MM.1S (cell line): ENCODE data around the gene SLC2A13.

Source experiments
- DNase-seq: peaks from one replicate; pipeline ENCODE4 v3.0.0-alpha.2; 2015
- H2AFZ ChIP-seq: fragments of 300-600 bp; sonication (generic); 2 replicates; pipeline ENCODE4 v1.6.0; 2016; ENCODE audit warnings: antibody characterized with exemption, low read length
- H3F3A ChIP-seq: fragments of 300-600 bp; sonication (generic); 2 replicates; pipeline ENCODE4 v1.6.1; 2016; ENCODE audit warnings: mild to moderate bottlenecking, antibody characterized with exemption, low read length, moderate library complexity, mixed read lengths; ENCODE audit not compliant: insufficient read depth
- H3K27ac ChIP-seq: fragments of 300-600 bp; sonication (generic); 2 replicates; pipeline ENCODE4 v1.5.1; 2016; ENCODE audit warnings: mild to moderate bottlenecking, low read length
- H3K27me3 ChIP-seq: fragments of 300-600 bp; sonication (generic); replicated peaks from 2 replicates; pipeline ENCODE4 v1.6.0; 2016; ENCODE audit warnings: low read length; ENCODE audit not compliant: insufficient read depth
- H3K36me3 ChIP-seq: fragments of 300-600 bp; sonication (generic); replicated peaks from 2 replicates; pipeline ENCODE4 v1.6.1; 2016; ENCODE audit warnings: mild to moderate bottlenecking, low read length, mixed read lengths; ENCODE audit not compliant: insufficient read depth
- H3K4me1 ChIP-seq: fragments of 300-600 bp; sonication (generic); 2 replicates; pipeline ENCODE4 v1.6.1; 2016; ENCODE audit warnings: low read length, mixed read lengths
- H3K4me2 ChIP-seq: fragments of 300-600 bp; sonication (generic); 2 replicates; pipeline ENCODE4 v1.6.0; 2016; ENCODE audit warnings: low read depth, low read length
- H3K4me3 ChIP-seq: fragments of 300-600 bp; sonication (generic); 2 replicates; pipeline ENCODE4 v1.5.1; 2016; ENCODE audit warnings: low read length, mixed read lengths
- H3K79me2 ChIP-seq: fragments of 300-600 bp; sonication (generic); 2 replicates; pipeline ENCODE4 v1.6.1; 2016; ENCODE audit warnings: mixed run types, low read length, mixed read lengths
- H3K9ac ChIP-seq: fragments of 300-600 bp; sonication (generic); 2 replicates; pipeline ENCODE4 v1.6.1; 2016; ENCODE audit warnings: low read length, mixed read lengths
- H3K9me2 ChIP-seq: fragments of 300-600 bp; sonication (generic); replicated peaks from 2 replicates; pipeline ENCODE4 v1.6.1; 2016; ENCODE audit warnings: mild to moderate bottlenecking, low read length, mixed read lengths; ENCODE audit not compliant: insufficient read depth
- H3K9me3 ChIP-seq: fragments of 300-600 bp; sonication (generic); replicated peaks from 2 replicates; pipeline ENCODE4 v1.6.1; 2016; ENCODE audit warnings: mild to moderate bottlenecking, low read length, mixed read lengths; ENCODE audit not compliant: insufficient read depth
- H4K20me1 ChIP-seq: fragments of 300-600 bp; sonication (generic); 2 replicates; pipeline ENCODE4 v1.6.1; 2016; ENCODE audit warnings: mild to moderate bottlenecking, low read length, moderate library complexity, mixed read lengths; ENCODE audit not compliant: insufficient read depth
- EZH2 ChIP-seq: fragments of 300-600 bp; sonication (generic); optimal IDR thresholded peaks from 2 replicates; pipeline ENCODE3; 2017; ENCODE audit warnings: low read depth, mild to moderate bottlenecking, antibody characterized with exemption, low read length, mixed read lengths
- EZH2phosphoT487 ChIP-seq: fragments of 300-600 bp; sonication (generic); IDR thresholded peaks from 2 replicates; pipeline ENCODE4 v1.6.1; 2018; ENCODE audit warnings: antibody characterized with exemption, low read length
- TF ChIP-seq, protein P1 (sequence below): fragments of 300-600 bp; sonication (generic); IDR thresholded peaks from 2 replicates; pipeline ENCODE4 v1.5.1; 2016; ENCODE audit warnings: antibody characterized with exemption, low read length, mixed read lengths

The SLC2A13 gene

DNA sequence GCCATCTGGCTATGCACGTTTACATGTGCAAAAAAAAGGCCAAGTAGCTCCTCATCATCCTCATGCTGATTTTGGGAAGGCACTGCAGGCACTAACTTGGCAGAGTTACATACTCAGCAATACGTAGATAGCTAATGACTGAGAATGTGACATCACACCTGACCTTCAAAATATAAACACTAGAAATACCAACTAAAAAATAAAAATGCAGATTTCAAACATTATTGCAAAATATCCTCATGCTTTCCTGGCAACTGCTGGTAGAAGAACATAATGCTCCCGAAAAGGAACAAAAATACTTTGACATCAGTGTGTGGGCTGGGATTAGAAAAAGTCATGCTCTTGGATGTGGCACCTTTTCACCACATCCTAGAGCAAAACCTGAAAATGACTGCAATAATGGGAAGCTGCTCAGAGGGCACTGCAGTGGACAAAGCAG, 333.0 kb downstream of the SLC2A13 start:
- TF ChIP-seq EZH2phosphoT487 (no peak), EZH2 (no peak)
- TF ChIP-seq, protein P1, sequence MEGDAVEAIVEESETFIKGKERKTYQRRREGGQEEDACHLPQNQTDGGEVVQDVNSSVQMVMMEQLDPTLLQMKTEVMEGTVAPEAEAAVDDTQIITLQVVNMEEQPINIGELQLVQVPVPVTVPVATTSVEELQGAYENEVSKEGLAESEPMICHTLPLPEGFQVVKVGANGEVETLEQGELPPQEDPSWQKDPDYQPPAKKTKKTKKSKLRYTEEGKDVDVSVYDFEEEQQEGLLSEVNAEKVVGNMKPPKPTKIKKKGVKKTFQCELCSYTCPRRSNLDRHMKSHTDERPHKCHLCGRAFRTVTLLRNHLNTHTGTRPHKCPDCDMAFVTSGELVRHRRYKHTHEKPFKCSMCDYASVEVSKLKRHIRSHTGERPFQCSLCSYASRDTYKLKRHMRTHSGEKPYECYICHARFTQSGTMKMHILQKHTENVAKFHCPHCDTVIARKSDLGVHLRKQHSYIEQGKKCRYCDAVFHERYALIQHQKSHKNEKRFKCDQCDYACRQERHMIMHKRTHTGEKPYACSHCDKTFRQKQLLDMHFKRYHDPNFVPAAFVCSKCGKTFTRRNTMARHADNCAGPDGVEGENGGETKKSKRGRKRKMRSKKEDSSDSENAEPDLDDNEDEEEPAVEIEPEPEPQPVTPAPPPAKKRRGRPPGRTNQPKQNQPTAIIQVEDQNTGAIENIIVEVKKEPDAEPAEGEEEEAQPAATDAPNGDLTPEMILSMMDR: no peak
- no peak overlapping the region for H2AFZ ChIP-seq

DNA sequence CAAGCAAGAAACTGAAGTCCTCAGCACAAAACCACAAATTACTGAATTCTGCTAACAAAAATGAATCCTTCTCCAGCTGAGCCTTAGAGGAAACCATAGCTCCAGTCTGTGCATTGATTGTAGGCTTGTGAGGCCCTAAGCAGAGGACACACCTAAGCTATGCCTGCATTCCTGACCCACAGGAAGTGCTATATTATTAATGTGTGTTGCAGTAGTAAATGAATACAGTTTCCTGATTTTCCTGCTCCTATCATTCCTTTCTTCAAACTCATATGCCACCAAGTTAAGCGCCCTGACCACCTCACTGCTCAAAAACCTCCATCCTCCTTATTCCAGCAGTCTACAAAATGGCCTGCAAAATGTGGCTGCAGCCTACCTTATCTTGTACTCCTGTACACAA, 334.4 kb downstream of the SLC2A13 start:
- Histone ChIP-seq H3K27me3 (no peaks in the 10 kb centered on the region), H3K4me2 (no peak overlapping the region), H3K27ac (no peak overlapping the region), H4K20me1 (no peaks in the 10 kb centered on the region), H2AFZ (no peak overlapping the region), H3K79me2 (no peaks in the 10 kb centered on the region), H3K4me1 (no peaks in the 10 kb centered on the region), H3K9me2 (no peaks in the 10 kb centered on the region), H3K4me3 (no peak overlapping the region), H3K36me3 (no peaks in the 10 kb centered on the region), H3K9ac (no peak overlapping the region), H3K9me3 (no peaks in the 10 kb centered on the region), H3F3A (no peaks in the 10 kb centered on the region)
- TF ChIP-seq EZH2phosphoT487: no peak
- TF ChIP-seq EZH2: no peak
- TF ChIP-seq, protein P1: no peak
- DNase-seq: no peak

More for the DNA sequence above, 333.0 kb downstream of the SLC2A13 start:
- Histone ChIP-seq H3K4me2 (no peak overlapping the region), H3K36me3 (no peaks in the 10 kb centered on the region), H3K27me3 (no peaks in the 10 kb centered on the region), H3F3A (no peaks in the 10 kb centered on the region), H3K27ac (no peak overlapping the region), H3K9me2 (no peaks in the 10 kb centered on the region), H3K4me3 (no peak overlapping the region), H3K9ac (no peak overlapping the region), H3K79me2 (no peaks in the 10 kb centered on the region), H3K4me1 (no peaks in the 10 kb centered on the region), H4K20me1 (no peaks in the 10 kb centered on the region), H3K9me3 (no peaks in the 10 kb centered on the region)
- no peak for DNase-seq

DNA sequence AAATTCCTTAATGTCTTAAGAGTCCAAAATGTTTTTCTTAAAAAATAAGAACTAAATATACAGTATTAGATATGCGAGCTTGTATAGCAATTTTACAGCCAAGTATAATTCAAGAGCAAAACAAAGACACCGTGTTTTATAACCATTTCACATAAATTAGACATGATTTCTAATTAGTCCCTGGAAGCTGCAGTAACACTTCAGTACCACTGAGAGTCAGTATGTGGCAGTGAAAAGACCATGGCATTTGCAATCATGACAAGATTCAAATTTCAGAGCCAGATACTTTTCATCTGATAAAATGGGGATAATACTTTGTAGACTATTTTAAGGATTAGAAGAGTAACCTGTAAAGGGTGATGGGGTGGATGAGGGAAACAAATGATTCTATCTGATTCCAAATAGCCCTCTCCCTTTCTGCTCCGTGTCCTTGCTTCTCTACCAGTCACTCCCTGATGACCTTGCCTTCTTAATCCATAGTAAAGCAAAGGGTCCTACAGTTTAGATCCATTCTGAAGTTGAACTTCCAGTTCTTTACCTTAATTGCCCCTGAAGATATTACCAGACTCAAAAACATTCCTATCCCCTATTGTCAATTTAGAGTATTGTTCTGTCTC, 340.8 kb downstream of the SLC2A13 start:
- Histone ChIP-seq H4K20me1 (no peaks in the 10 kb centered on the region), H3F3A (no peaks in the 10 kb centered on the region), H3K9ac (no peak overlapping the region), H3K4me1 (0 out of 2 replicates have a peak, but pooled peaks cover 6% of the 10 kb centered on the region), H3K27me3 (no peaks in the 10 kb centered on the region), H3K4me3 (no peak overlapping the region), H2AFZ (no peak overlapping the region), H3K79me2 (no peaks in the 10 kb centered on the region), H3K4me2 (peak overlapping the region; percentile 5; the same call in 1 of the 2 replicates), H3K36me3 (no peaks in the 10 kb centered on the region), H3K27ac (no peak overlapping the region), H3K9me3 (no peaks in the 10 kb centered on the region), H3K9me2 (no peaks in the 10 kb centered on the region)
- DNase-seq: peak; percentile 57
- no peak for TF ChIP-seq EZH2
- TF ChIP-seq, protein P1: peak; percentile 86
